ENCODE measurements around the gene ANKDD1A.

Gene ANKDD1A

GRCh38 chr15:64969401-64969800 is 57.7 kb downstream of the ANKDD1A start:
- DNase-seq (ENCODE audit: low read depth in 2 of 2), result no peak

GRCh38 chr15:64970698-64971097 is 59.0 kb downstream of the ANKDD1A start:
- DNase-seq (ENCODE audit: low read depth in 2 of 2), result no peak

DNA sequence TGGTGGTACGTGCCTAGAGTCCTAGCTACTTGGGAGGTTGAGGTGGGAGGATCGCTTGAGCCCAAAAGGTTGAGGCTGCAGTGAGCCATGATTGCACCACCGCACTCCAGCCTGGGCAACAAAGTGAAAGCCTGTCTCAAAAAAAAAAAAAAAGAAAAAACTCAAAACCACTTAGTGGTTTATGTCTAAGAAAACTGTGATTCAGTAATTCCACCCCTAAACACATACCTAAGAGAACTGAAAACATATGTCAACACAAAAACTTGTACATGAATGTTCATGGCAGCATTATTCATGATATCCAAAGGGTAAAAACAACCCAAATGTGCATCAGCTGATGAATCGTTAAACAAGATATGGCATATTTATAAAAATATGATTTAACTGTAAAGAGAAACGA is 63.7 kb downstream of the ANKDD1A start:
- DNase-seq (ENCODE audit: low read depth in 2 of 2), result no peak

DNA sequence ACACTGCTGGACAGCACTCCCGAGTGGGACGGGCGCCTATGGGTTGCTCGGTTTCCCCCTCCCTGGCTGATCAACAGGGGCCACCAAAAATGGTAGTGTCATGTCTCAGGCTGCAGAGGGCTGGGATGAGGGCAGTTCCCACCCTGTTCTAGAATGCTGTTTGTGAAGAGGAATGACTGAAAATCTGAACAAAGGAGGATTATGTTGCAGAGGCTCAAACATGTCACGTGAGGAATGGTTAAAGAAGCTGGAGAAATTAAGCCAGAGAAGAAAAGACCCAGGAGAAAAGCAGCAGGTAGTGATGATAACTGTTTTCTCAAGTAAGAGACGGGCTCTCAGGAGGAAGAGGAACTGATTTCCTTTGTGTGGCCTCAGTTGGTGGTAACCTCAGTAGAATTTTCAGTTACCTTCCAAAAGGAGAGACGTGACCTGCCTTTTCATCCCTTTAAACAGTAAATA is 67.6 kb downstream of the ANKDD1A start:
- DNase-seq (ENCODE audit: low read depth in 2 of 2), result no peak

DNA sequence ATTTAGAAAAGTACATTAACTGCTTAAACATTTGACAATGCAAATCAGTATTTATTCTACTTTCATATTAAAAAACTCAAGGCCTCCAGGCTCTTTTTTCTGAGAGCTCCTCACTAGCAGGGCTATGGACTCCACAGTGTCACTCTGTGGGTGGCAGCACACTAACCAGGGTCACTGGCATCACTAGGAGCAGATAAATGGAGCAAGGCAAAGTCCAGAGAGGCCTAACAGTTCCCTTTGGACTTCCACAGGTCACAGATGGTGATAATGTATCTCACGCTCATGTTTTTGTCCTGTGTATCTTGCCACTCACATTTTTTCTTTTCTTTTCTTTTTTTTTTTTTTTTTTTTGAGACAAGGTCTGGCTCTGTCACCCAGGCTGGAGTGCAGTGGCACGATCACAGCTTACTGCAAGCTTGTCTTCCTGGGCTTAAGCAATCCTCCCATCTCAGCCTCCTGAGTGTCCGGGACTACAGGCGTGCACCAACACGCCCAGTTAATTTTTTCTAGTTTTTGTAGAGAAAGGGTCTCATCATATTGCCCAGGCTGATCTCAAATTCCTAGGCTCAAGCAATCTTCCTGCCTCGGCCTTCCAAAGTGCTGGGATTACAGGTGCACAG is 70.2 kb downstream of the ANKDD1A start:
- DNase-seq (ENCODE audit: low read depth in 2 of 2), result no peak

DNA sequence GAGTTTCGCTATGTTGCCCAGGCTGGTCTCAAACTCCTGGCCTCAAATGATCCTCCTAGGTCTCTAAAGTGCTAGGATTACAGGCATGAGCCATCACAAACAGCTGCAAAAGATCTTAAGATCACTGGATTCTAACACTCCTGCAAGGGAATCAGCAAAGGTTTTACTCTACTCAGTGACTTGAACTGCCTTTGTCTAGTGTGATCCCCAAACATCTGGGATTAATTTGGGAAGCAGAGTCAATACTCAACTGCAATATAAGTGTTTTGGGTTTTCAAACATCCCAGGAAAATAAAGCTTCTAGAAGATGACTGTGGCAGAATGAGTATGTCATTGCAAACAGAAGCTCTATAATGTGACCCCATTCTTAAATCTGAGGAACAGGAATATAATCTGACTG is 70.8 kb downstream of the ANKDD1A start:
- DNase-seq (ENCODE audit: low read depth in 2 of 2), result no peak

GRCh38 chr15:64985366-64986033 is 73.8 kb downstream of the ANKDD1A start:
- no peak for DNase-seq (ENCODE audit: low read depth in 2 of 2)

DNA sequence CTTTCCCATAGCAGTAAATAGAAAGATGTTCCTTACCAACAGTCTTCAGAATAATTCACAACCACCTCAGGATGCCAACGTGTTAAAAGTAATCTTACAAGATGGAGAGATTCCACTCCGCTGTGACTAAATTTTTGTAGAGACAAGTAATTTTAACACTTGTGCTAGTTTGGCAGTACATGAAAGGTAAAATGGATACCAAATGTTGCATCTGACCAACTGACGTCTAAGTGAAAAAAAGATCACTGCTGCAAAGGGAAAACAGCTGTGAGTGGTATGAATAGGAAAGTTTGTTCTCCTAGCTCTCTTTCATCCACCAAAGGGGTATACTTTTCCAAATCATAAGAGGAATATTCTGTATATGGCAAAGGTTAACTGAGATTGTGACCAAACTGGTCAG is 75.4 kb downstream of the ANKDD1A start:
- no peak for DNase-seq (ENCODE audit: low read depth in 2 of 2)

- peak; percentile 83 for DNase-seq (ENCODE audit: low read depth in 2 of 2)
Observed at GRCh38 chr15:64989416-64990167, 77.9 kb downstream of the ANKDD1A start, which contains the start of gene SPG21. TSS of gene SPG21 (minus strand) at chr15:64989914. CDS start at chr15:64983569, 6,345 bp downstream.

DNA sequence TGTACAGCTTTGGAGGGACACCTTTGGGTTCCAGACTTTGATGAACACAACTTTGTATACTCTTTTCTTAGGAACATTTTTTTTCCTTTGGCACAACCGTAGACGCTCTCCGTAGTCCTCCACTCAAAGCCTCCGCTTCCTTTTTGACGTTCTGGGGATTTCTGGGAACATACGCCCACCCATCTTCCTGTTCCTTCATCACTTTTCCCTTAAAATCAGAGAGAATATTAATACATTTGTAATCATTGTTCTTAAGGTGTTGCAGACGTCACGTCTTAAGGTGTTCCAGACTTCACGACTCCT is 78.4 kb downstream of the ANKDD1A start:
- DNase-seq (ENCODE audit: low read depth in 2 of 2), result no peak

DNA sequence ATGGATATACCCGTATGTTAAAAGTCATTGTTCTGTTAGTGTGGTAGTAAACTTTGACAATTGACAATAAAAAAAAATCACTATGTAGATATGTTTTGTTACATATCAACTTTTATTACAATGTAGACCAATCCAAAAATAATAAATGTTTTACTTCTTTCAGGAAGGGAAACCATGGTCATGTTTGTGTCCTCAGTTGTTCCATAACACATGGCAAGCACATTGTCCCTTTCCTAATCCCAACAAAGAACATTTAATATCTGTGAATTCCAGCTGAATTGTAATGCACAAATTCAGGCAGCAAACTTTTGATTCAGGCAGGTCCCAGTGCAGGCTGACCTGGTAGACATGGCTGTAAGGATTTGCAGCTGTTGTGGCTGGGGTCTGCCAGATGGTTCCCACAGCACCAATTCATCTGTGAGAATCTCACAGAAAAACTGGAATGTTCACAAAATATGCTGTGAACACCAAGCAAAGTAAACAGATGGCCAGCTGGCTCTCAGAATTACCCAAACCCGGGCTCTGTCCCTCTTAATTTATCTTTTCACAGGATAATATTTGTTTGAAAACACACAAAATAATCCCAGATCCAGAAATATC is 79.9 kb downstream of the ANKDD1A start:
- no peak for DNase-seq (ENCODE audit: low read depth in 2 of 2)

DNA sequence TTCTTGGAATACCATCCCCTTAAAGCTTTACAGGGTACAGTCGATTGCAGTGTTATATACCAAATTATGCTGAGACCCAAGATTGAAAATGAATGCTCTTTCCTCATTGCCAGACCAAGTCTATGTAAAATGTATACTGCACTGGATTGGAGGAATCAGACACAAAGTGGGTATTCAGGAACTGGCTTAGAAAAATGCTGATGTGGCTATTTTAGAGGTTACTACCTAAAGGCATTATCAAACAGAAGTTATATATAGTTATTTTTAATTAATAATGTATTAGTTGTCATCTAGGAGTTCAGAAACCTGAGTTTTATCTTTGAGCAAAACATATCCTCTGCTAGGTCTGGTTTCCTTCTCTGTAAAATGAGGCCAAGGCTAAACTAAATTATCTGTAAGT is 81.6 kb downstream of the ANKDD1A start:
- DNase-seq (ENCODE audit: low read depth in 2 of 2), result no peak

GRCh38 chr15:64997066-64997465 is 85.4 kb downstream of the ANKDD1A start:
- no peak for DNase-seq (ENCODE audit: low read depth in 2 of 2)

DNA sequence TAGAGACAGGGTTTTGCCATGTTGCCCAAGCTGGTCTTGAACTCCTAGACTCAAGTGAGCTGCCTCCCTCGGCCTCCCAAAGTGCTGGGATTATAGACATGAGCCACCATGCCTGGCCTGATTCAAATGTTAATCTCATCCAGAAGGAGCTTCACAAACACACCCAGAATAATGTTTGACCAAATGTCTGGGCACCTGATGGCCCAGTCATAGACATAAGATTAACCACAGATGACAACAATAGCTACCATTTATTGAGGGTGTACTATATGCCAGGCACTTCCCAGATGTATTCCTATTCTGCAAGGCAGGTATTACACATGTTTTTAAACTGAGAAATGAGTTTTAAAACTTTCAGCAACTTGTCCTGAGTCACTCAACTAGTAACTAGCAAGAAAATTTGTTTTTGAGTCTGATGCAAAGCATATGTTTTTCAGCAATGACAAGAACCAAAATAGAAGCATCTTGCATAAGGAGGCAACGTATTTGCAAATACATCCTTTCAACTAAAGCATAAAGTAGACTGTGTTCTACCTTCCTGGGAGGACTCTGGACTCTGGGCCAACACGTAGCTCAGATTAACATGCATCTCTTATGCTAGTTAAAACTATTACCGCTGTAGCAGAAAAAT is 86.2 kb downstream of the ANKDD1A start:
- DNase-seq (ENCODE audit: low read depth in 2 of 2), result no peak

GRCh38 chr15:65004993-65005392 is 93.3 kb downstream of the ANKDD1A start:
- DNase-seq (ENCODE audit: low read depth in 2 of 2), result no peak

GRCh38 chr15:65006876-65007275 is 95.2 kb downstream of the ANKDD1A start:
- DNase-seq (ENCODE audit: low read depth in 2 of 2), result no peak

Data from stimulated activated CD8-positive, alpha-beta memory T cell treated with anti-CD3 and anti-CD28 coated beads, Interleukin-2, amount 100 ng/mL, for 1 hour (primary cell).